Inferior parietal cortex (tissue), 1 donor: Measurements from ENCODE around the gene KIAA0040.

Experiments used
- DNase-seq: peaks from one replicate; pipeline ENCODE4 v3.0.0-alpha.2; 2016; ENCODE audit errors: extremely low spot score

Gene KIAA0040

GRCh38 chr1:175200678-175201521 is 8.3 kb upstream of the KIAA0040 start:
- no peak for DNase-seq

- DNase-seq = no peak
These were observed 5.8 kb upstream of the KIAA0040 start for GRCh38 chr1:175198332-175198731.

- DNase-seq = no peak
These were observed 5.0 kb upstream of the KIAA0040 start for GRCh38 chr1:175197531-175197930.

- DNase-seq = no peak
These were observed 3.2 kb upstream of the KIAA0040 start for GRCh38 chr1:175195798-175196197.

GRCh38 chr1:175195281-175195680 is 2.7 kb upstream of the KIAA0040 start:
- DNase-seq = no peak

GRCh38 chr1:175193527-175193910 is 943 bp upstream of the KIAA0040 start:
- no peak for DNase-seq

GRCh38 chr1:175192111-175192629 is 406 bp downstream of the KIAA0040 start:
- DNase-seq = no peak

- no peak for DNase-seq
These were observed 917 bp downstream of the KIAA0040 start for GRCh38 chr1:175191659-175192058.

- DNase-seq = no peak
These were observed 3.6 kb downstream of the KIAA0040 start for GRCh38 chr1:175188936-175189335.

- no peak for DNase-seq
These were observed 6.0 kb downstream of the KIAA0040 start for GRCh38 chr1:175186433-175187160.

- DNase-seq = no peak
These were observed 6.7 kb downstream of the KIAA0040 start for GRCh38 chr1:175185903-175186302.

GRCh38 chr1:175183586-175183985 is 9.0 kb downstream of the KIAA0040 start:
- DNase-seq = no peak

GRCh38 chr1:175182201-175182746 is 10.3 kb downstream of the KIAA0040 start:
- no peak for DNase-seq

- no peak for DNase-seq
These were observed 12.6 kb downstream of the KIAA0040 start for GRCh38 chr1:175179837-175180590.

GRCh38 chr1:175178456-175178855 is 14.1 kb downstream of the KIAA0040 start:
- DNase-seq = no peak

- DNase-seq = no peak
These were observed 14.5 kb downstream of the KIAA0040 start for GRCh38 chr1:175178056-175178455.

GRCh38 chr1:175176246-175176645 is 16.3 kb downstream of the KIAA0040 start:
- DNase-seq = no peak

- DNase-seq = no peak
These were observed 18.1 kb downstream of the KIAA0040 start for GRCh38 chr1:175174309-175175102.

GRCh38 chr1:175173531-175173930 is 19.0 kb downstream of the KIAA0040 start:
- no peak for DNase-seq

GRCh38 chr1:175172503-175172902 is 20.1 kb downstream of the KIAA0040 start:
- DNase-seq = no peak
